HepG2 (cell line): ENCODE results near the gene YPEL5. TPM values are rescaled to one million over a fixed set of nuclear protein-coding genes. Genes with fewer than 3 reads are reported as not detected.

Source experiments
- CEBPB ChIP-seq: IDR thresholded peaks from 2 replicates; pipeline ENCODE4 v1.6.1; 2011; ENCODE audit warnings: low read depth, low read length, improper control_type of control experiment, borderline replicate concordance
- CEBPG ChIP-seq: IDR thresholded peaks from 2 replicates; pipeline ENCODE4 v1.6.1; 2016
- CENPT ChIP-seq: sonication (generic); formaldehyde crosslinking; IDR thresholded peaks from 2 replicates; pipeline ENCODE4 v1.8.0; 2022; ENCODE audit warnings: low read depth, mild to moderate bottlenecking, moderate library complexity, missing genetic modification reagents
- CREB1 ChIP-seq, 2 experiments: fragments of 450-650 bp in 1 of 2; IDR thresholded peaks; 2 replicates each; pipeline ENCODE4 v1.6.1; 2016 to 2017; ENCODE audit warnings: control low read depth in 1 of 2, mild to moderate bottlenecking in 1 of 2, missing compliant biosample characterization in 1 of 2, missing genetic modification characterization in 1 of 2
- FOXC1 ChIP-seq: sonication (generic); formaldehyde crosslinking; IDR thresholded peaks from 2 replicates; pipeline ENCODE4 v1.8.0; 2022; ENCODE audit warnings: mild to moderate bottlenecking, missing genetic modification reagents, borderline replicate concordance
- HOXA3 ChIP-seq: sonication (generic); formaldehyde crosslinking; IDR thresholded peaks from 2 replicates; pipeline ENCODE4 v1.5.0; 2020; ENCODE audit warnings: missing genetic modification reagents
- MAFK ChIP-seq, 2 experiments: IDR thresholded peaks in 1 of 2; conservative IDR thresholded peaks in 1 of 2; 2 replicates each; pipeline ENCODE4 v1.6.1; 2011; ENCODE audit warnings: improper control_type of control experiment in 2 of 2, low read length in 2 of 2
- PHB2 ChIP-seq: fragments of 450-650 bp; IDR thresholded peaks from 2 replicates; pipeline ENCODE4 v1.6.1; 2018; ENCODE audit not compliant: partially characterized antibody
- PLSCR1 ChIP-seq: sonication (generic); formaldehyde crosslinking; IDR thresholded peaks from 2 replicates; pipeline ENCODE4 v1.5.0; 2020; ENCODE audit warnings: missing genetic modification reagents, mild to moderate bottlenecking, borderline replicate concordance
- RNF219 ChIP-seq: sonication (generic); formaldehyde crosslinking; IDR thresholded peaks from 2 replicates; pipeline ENCODE4 v1.5.0; 2020; ENCODE audit warnings: mild to moderate bottlenecking, missing genetic modification reagents
- SMARCE1 ChIP-seq: fragments of 450-650 bp; IDR thresholded peaks from 2 replicates; pipeline ENCODE4 v1.6.1; 2017; ENCODE audit warnings: borderline replicate concordance
- SNAPC5 ChIP-seq: sonication (generic); formaldehyde crosslinking; IDR thresholded peaks from 2 replicates; pipeline ENCODE4 v1.8.1; 2023; ENCODE audit warnings: mild to moderate bottlenecking, missing genetic modification reagents, borderline replicate concordance
- THAP11 ChIP-seq: IDR thresholded peaks from 2 replicates; pipeline ENCODE4 v1.6.1; 2016; ENCODE audit warnings: missing biosample characterization, missing genetic modification reagents
- ZBTB25 ChIP-seq: IDR thresholded peaks from 2 replicates; pipeline ENCODE4 v1.6.1; 2018; ENCODE audit warnings: missing genetic modification reagents
- ZMYM4 ChIP-seq: sonication (generic); formaldehyde crosslinking; IDR thresholded peaks from 2 replicates; pipeline ENCODE4 v1.8.1; 2023; ENCODE audit warnings: mild to moderate bottlenecking, missing genetic modification reagents
- ZNF354B ChIP-seq: sonication (generic); formaldehyde crosslinking; IDR thresholded peaks from 2 replicates; pipeline ENCODE4 v1.8.0; 2022; ENCODE audit warnings: mild to moderate bottlenecking, missing genetic modification reagents
- ZNF543 ChIP-seq: sonication (generic); formaldehyde crosslinking; IDR thresholded peaks from 2 replicates; pipeline ENCODE4 v1.4.0; 2020; ENCODE audit warnings: mild to moderate bottlenecking, missing genetic modification reagents
- ZNF644 ChIP-seq: IDR thresholded peaks from 2 replicates; pipeline ENCODE4 v1.6.1; 2016; ENCODE audit warnings: low read depth
- ZNF646 ChIP-seq: sonication (generic); formaldehyde crosslinking; IDR thresholded peaks from 2 replicates; pipeline ENCODE4 v1.9.0; 2021; ENCODE audit warnings: mild to moderate bottlenecking, missing genetic modification reagents
- ZNF652 ChIP-seq: IDR thresholded peaks from 2 replicates; pipeline ENCODE4 v1.6.1; 2016; ENCODE audit warnings: low read depth, borderline replicate concordance
- polyA plus RNA-seq, 8 experiments: library from polyadenylated mRNA; depleted of rRNA in 3 of 8; stranded (reverse) in 7 of 8; unstranded in 1 of 8; fragments of >200 nt; fragmentation: Illumina TruSeq in 4 of 8; extraction: Trizol in 4 of 8; gene quantifications; 2 replicates each; pipeline versions ENCODE4 v1.2.1 to v1.2.3, GENCODE V29; 2011 to 2016; ENCODE audit warnings: low read depth in 4 of 8, missing spikeins in 1 of 8, mixed read lengths in 1 of 8; ENCODE audit not compliant: insufficient read depth in 1 of 8
- total RNA-seq, 5 experiments: library from RNA; depleted of rRNA; stranded (reverse); fragments of >200 nt; fragmentation: Illumina TruSeq; extraction: Trizol; gene quantifications; 2 replicates each; pipeline ENCODE4 v1.2.3, GENCODE V29; 2016; ENCODE audit warnings: low read depth in 1 of 5

YPEL5 gene
- total and polyA plus RNA-seq, 2 of the 13 experiments (the other 11 are each of a cell fraction or from before 2014, with no cell fraction given), result 12.7 to 49.7 TPM

GRCh38 chr2:30149513-30149912 lies 2.7 kb downstream of the YPEL5 start (continued):
- TF ChIP-seq CEBPB (peak; percentile 90), ZNF652 (CRISPR knock-in tag) (peak; percentile 98), ZNF644 (CRISPR knock-in tag) (0 out of 2 replicates have a peak, but pooled peaks have one; percentile 29), CEBPG (peak; percentile 91), ZNF354B (no peak), ZNF646 (CRISPR knock-in tag) (no peak), PHB2 (no peak), MAFK (conservative IDR thresholded peaks at IDR 0.05 in 1 of 2, IDR thresholded peaks at IDR 0.05 in 1 of 2; ENCODE audit: low read length in 2 of 2) (no peak), HOXA3 (peak; percentile 46; the same call in 1 of the 2 replicates), THAP11 (CRISPR knock-in tag) (no peak), ZMYM4 (CRISPR knock-in tag) (0 out of 2 replicates have a peak, but pooled peaks have one; percentile 26), SMARCE1 (no peak), CENPT (CRISPR knock-in tag) (no peak), SNAPC5 (CRISPR knock-in tag) (no peak), CREB1 (IDR thresholded peaks at IDR 0.05) (no peak), CREB1 (CRISPR knock-in tag; IDR thresholded peaks at IDR 0.05) (peak; percentile 32; the same call in 1 of the 2 replicates), RNF219 (CRISPR knock-in tag) (no peak), FOXC1 (CRISPR knock-in tag) (no peak), PLSCR1 (CRISPR knock-in tag) (no peak), ZBTB25 (CRISPR knock-in tag) (no peak), ZNF543 (CRISPR knock-in tag) (no peak)
